H1 (cell line): ENCODE measurements around the gene FAM228B. TPM values are rescaled to one million over a fixed set of nuclear protein-coding genes. Genes with fewer than 3 reads are reported as not detected.

Experiments
- CTCF ChIA-PET: fragments of 300-600 bp; sonication (Branson Sonifier 250); formaldehyde crosslinking; loops from one replicate; lab custom pipeline; 2021; ENCODE audit not compliant: partially characterized antibody; lab: Charles Lee
- POLR2A ChIA-PET: fragments of 300-600 bp; sonication (Branson Sonifier 250); formaldehyde crosslinking; loops from one replicate; lab custom pipeline; 2021; ENCODE audit warnings: inconsistent platforms; ENCODE audit not compliant: partially characterized antibody; lab: Charles Lee
- DNase-seq, 2 experiments: peaks; one replicate each; pipeline versions ENCODE4 v3.0.0 to v3.0.0-alpha.2; 2010 to 2022; ENCODE audit warnings: low spot score in 2 of 2, low read depth in 1 of 2, mixed read lengths in 1 of 2
- FAIRE-seq: peaks from 2 replicates; lab custom pipeline; 2011; peaks lifted over from hg19 to GRCh38; lab: Jason Lieb, UNC
- H2AFZ ChIP-seq: 2 replicates; pipeline ENCODE4 v1.8.1; 2012; ENCODE audit warnings: low read length, inconsistent platforms
- H2AK5ac ChIP-seq: 2 replicates; pipeline ENCODE4 v1.6.1; 2013; ENCODE audit warnings: low read depth, low read length
- H2BK120ac ChIP-seq: replicated peaks from 2 replicates; pipeline ENCODE3; 2013; ENCODE audit warnings: low read depth, low read length, inconsistent platforms
- H2BK12ac ChIP-seq: 2 replicates; pipeline ENCODE4 v1.6.1; 2013; ENCODE audit warnings: low read depth, low read length
- H2BK15ac ChIP-seq: 2 replicates; pipeline ENCODE4 v1.6.1; 2013; ENCODE audit warnings: low read length
- H2BK20ac ChIP-seq: 2 replicates; pipeline ENCODE4 v1.6.1; 2013; ENCODE audit warnings: low read length
- H2BK5ac ChIP-seq: 2 replicates; pipeline ENCODE4 v1.6.1; 2013; ENCODE audit warnings: low read depth, low read length
- H3K14ac ChIP-seq: 2 replicates; pipeline ENCODE4 v1.6.1; 2013; ENCODE audit warnings: inconsistent platforms; ENCODE audit not compliant: insufficient read length
- H3K18ac ChIP-seq: 2 replicates; pipeline ENCODE4 v1.6.1; 2013; ENCODE audit warnings: low read length; ENCODE audit errors: extremely low read depth
- H3K23ac ChIP-seq: 2 replicates; pipeline ENCODE4 v1.6.1; 2013; ENCODE audit warnings: inconsistent platforms; ENCODE audit not compliant: insufficient read length
- H3K23me2 ChIP-seq: 2 replicates; pipeline ENCODE4 v1.6.1; 2013; ENCODE audit warnings: low read depth, low read length
- H3K27ac ChIP-seq: 2 replicates; pipeline ENCODE4 v1.6.1; 2011; ENCODE audit warnings: low read depth, low read length, inconsistent platforms
- H3K27me3 ChIP-seq, 4 experiments: replicated peaks in 1 of 4; 1 replicate in 1 of 4; 2 replicates in 3 of 4; pipeline versions ENCODE4 v1.6.1 to v1.8.1; 2011 to 2013; ENCODE audit warnings: low read length in 3 of 4, mild to moderate bottlenecking in 3 of 4, inconsistent platforms in 2 of 4, mixed read lengths in 2 of 4, moderate library complexity in 1 of 4; ENCODE audit not compliant: control insufficient read depth in 3 of 4, insufficient read depth in 3 of 4; ENCODE audit errors: extremely low read depth in 1 of 4
- H3K36me3 ChIP-seq, 4 experiments: 2 replicates each; pipeline versions ENCODE4 v1.6.1 to v1.8.1; 2011 to 2013; ENCODE audit warnings: mild to moderate bottlenecking in 4 of 4, low read length in 3 of 4, moderate library complexity in 2 of 4, control low read depth in 1 of 4, inconsistent platforms in 1 of 4; ENCODE audit not compliant: insufficient read depth in 4 of 4, control insufficient read depth in 2 of 4
- H3K4ac ChIP-seq: replicated peaks from 2 replicates; pipeline ENCODE3; 2013; ENCODE audit warnings: low read length, low read depth, mixed read lengths, inconsistent platforms; ENCODE audit not compliant: insufficient read length
- H3K4me1 ChIP-seq, 4 experiments: replicated peaks in 1 of 4; 1 replicate in 1 of 4; 2 replicates in 3 of 4; pipeline versions ENCODE4 v1.6.1 to v1.8.1; 2011 to 2013; ENCODE audit warnings: low read length in 3 of 4, inconsistent platforms in 2 of 4, mixed read lengths in 1 of 4; ENCODE audit not compliant: insufficient read depth in 4 of 4, control insufficient read depth in 3 of 4
- H3K4me2 ChIP-seq, 2 experiments: 2 replicates each; pipeline versions ENCODE4 v1.6.1 to v1.8.1; 2011 to 2013; ENCODE audit warnings: low read depth in 2 of 2, low read length in 2 of 2, control low read depth in 1 of 2, inconsistent platforms in 1 of 2, mild to moderate bottlenecking in 1 of 2; ENCODE audit not compliant: insufficient read depth in 1 of 2
- H3K4me3 ChIP-seq, 4 experiments: fragments of 200-600, 300-600 bp in 1 of 4; sonication (generic), shearing (Covaris generic), sonication (Bioruptor Twin) in 1 of 4; 2 replicates each; pipeline versions ENCODE4 v1.5.1 to v1.8.1; 2011 to 2016; ENCODE audit warnings: low read length in 4 of 4, low read depth in 3 of 4, control low read depth in 2 of 4, inconsistent platforms in 2 of 4, mild to moderate bottlenecking in 2 of 4, mixed read lengths in 1 of 4, moderate library complexity in 1 of 4; ENCODE audit not compliant: insufficient read depth in 2 of 4; ENCODE audit errors: extremely low read depth in 1 of 4
- H3K56ac ChIP-seq: replicated peaks from 2 replicates; pipeline ENCODE3; 2013; ENCODE audit warnings: low read depth, mild to moderate bottlenecking, mixed read lengths, low read length, inconsistent platforms; ENCODE audit not compliant: insufficient read length
- H3K79me1 ChIP-seq: 2 replicates; pipeline ENCODE4 v1.6.1; 2013; ENCODE audit warnings: low read depth, low read length, control low read depth
- H3K79me2 ChIP-seq, 2 experiments: 2 replicates each; pipeline versions ENCODE4 v1.6.1 to v1.8.1; 2012 to 2013; ENCODE audit warnings: low read length in 2 of 2, mild to moderate bottlenecking in 2 of 2, inconsistent platforms in 1 of 2; ENCODE audit not compliant: insufficient read depth in 2 of 2, control insufficient read depth in 1 of 2
- H3K9ac ChIP-seq, 4 experiments: replicated peaks in 1 of 4; 1 replicate in 1 of 4; 2 replicates in 3 of 4; pipeline versions ENCODE4 v1.6.1 to v1.8.1; 2011 to 2013; ENCODE audit warnings: low read depth in 3 of 4, low read length in 3 of 4, control low read depth in 2 of 4, mild to moderate bottlenecking in 2 of 4, moderate library complexity in 2 of 4, inconsistent platforms in 1 of 4; ENCODE audit errors: extremely low read depth in 1 of 4
- H3K9me3 ChIP-seq, 2 experiments: 2 replicates each; pipeline versions ENCODE4 v1.6.1 to v1.8.1; 2012 to 2013; ENCODE audit warnings: mild to moderate bottlenecking in 2 of 2, moderate library complexity in 2 of 2, control low read depth in 1 of 2, inconsistent platforms in 1 of 2, low read depth in 1 of 2, low read length in 1 of 2, mixed read lengths in 1 of 2; ENCODE audit not compliant: insufficient read depth in 2 of 2
- H4K20me1 ChIP-seq, 2 experiments: replicated peaks in 1 of 2; 2 replicates each; pipeline versions ENCODE3 to v1.8.1; 2011 to 2013; ENCODE audit warnings: inconsistent platforms in 2 of 2, low read length in 2 of 2, mild to moderate bottlenecking in 1 of 2; ENCODE audit not compliant: insufficient read depth in 2 of 2, control insufficient read depth in 1 of 2
- H4K5ac ChIP-seq: 2 replicates; pipeline ENCODE4 v1.6.1; 2013; ENCODE audit warnings: low read length, low read depth, mixed read lengths, inconsistent platforms; ENCODE audit not compliant: insufficient read length
- H4K8ac ChIP-seq: 2 replicates; pipeline ENCODE4 v1.8.0; 2013; ENCODE audit warnings: mild to moderate bottlenecking, moderate library complexity, low read length, inconsistent platforms; ENCODE audit not compliant: insufficient read depth; ENCODE audit errors: extremely low read depth
- H4K91ac ChIP-seq: replicated peaks from 2 replicates; pipeline ENCODE3; 2013; ENCODE audit warnings: low read length, mixed read lengths, inconsistent platforms; ENCODE audit not compliant: insufficient read length
- ASH2L ChIP-seq: fragments of 200-600, 300-600 bp; sonication (generic); IDR thresholded peaks from one replicate; pipeline ENCODE4 v1.7.1; 2017; ENCODE audit warnings: low read length
- ATF3 ChIP-seq: IDR thresholded peaks from 2 replicates; pipeline ENCODE4 v1.6.1; 2011; ENCODE audit warnings: low read depth, mild to moderate bottlenecking, low read length; ENCODE audit not compliant: insufficient read depth
- BACH1 ChIP-seq: IDR thresholded peaks from 2 replicates; pipeline ENCODE4 v1.6.1; 2012; ENCODE audit warnings: low read length, improper control_type of control experiment
- CBX5 ChIP-seq: fragments of 300-800, 300-1000 bp; sonication (generic); IDR thresholded peaks from 2 replicates; pipeline ENCODE4 v1.7.1; 2016; ENCODE audit warnings: antibody characterized with exemption, low read length, low read depth
- CEBPB ChIP-seq: IDR thresholded peaks from 2 replicates; pipeline ENCODE4 v1.6.1; 2012; ENCODE audit warnings: low read depth, low read length
- CREB1 ChIP-seq: IDR thresholded peaks from 2 replicates; pipeline ENCODE4 v1.6.1; 2012; ENCODE audit warnings: inconsistent platforms
- EP300 ChIP-seq, 2 experiments: IDR thresholded peaks; 1 replicate in 1 of 2; 2 replicates in 1 of 2; pipeline ENCODE4 v1.6.1; 2011 to 2012; ENCODE audit warnings: low read depth in 2 of 2, low read length in 2 of 2, mild to moderate bottlenecking in 2 of 2, borderline replicate concordance in 1 of 2, inconsistent platforms in 1 of 2, moderate library complexity in 1 of 2
- KDM1A ChIP-seq: fragments of 200-600, 300-600 bp; sonication (generic); IDR thresholded peaks from 2 replicates; pipeline ENCODE4 v1.7.1; 2016; ENCODE audit warnings: mild to moderate bottlenecking, low read length, borderline replicate concordance
- POLR2AphosphoS5 ChIP-seq: IDR thresholded peaks from 2 replicates; pipeline ENCODE4 v1.6.1; 2011; ENCODE audit warnings: low read depth, low read length
- RNF2 ChIP-seq: fragments of 200-900, 300-1000 bp; sonication (generic); IDR thresholded peaks from 2 replicates; pipeline ENCODE4 v1.7.1; 2016; ENCODE audit warnings: borderline replicate concordance, low read depth, mild to moderate bottlenecking, antibody characterized with exemption, low read length; ENCODE audit not compliant: poor library complexity, severe bottlenecking; ENCODE audit errors: missing control alignments
- SIX5 ChIP-seq: IDR thresholded peaks from 2 replicates; pipeline ENCODE4 v1.6.1; 2011; ENCODE audit warnings: mild to moderate bottlenecking, low read depth, low read length
- WGBS, 2 experiments: shearing (Covaris generic) in 1 of 2; methylation state at CpG; one replicate each; pipeline versions ENCODE4 v1.1.6 to v1.1.7; 2013 to 2015; ENCODE audit warnings: low lambda C conversion rate in 2 of 2, mixed read lengths in 2 of 2, inconsistent platforms in 1 of 2, low coverage in 1 of 2, missing lambda C conversion rate in 1 of 2; ENCODE audit not compliant: insufficient replicate concordance in 2 of 2, insufficient coverage in 1 of 2, insufficient read length in 1 of 2; ENCODE audit errors: extremely low coverage in 1 of 2, missing lambda C conversion rate in 1 of 2; 5-methylcytosine and 5-hydroxymethylcytosine counted together
- polyA plus RNA-seq, 7 experiments: library from polyadenylated mRNA; depleted of rRNA in 3 of 7; stranded (reverse) in 5 of 7; unstranded in 2 of 7; fragments of >200 nt in 5 of 7; fragments of 200-250 nt in 2 of 7; gene quantifications; 1 replicate in 5 of 7; 2 replicates in 1 of 7; 4 replicates in 1 of 7; pipeline versions ENCODE4 v1.2.1 to v1.2.3, GENCODE V29; 2011 to 2013; ENCODE audit warnings: missing spikeins in 2 of 7, mixed read lengths in 2 of 7
- total RNA-seq: library from RNA; stranded (reverse); fragmentation: NEBNext Ultra II Directional; extraction: Animal tissue kit (Norgen Biotek cat#: 25700); gene quantifications from 2 replicates; pipeline ENCODE4 v1.2.1, GENCODE V29; 2021

The FAM228B gene
- total and polyA plus RNA-seq, 2 of the 8 experiments (the other 6 are each of a cell fraction or from before 2014, with no cell fraction given): 1.4 to 3.2 TPM

- Histone ChIP-seq H2BK15ac (no peak overlapping the region), H4K5ac (no peak overlapping the region), H2BK12ac (no peak overlapping the region), H3K56ac (no peak overlapping the region), H2AK5ac (no peak overlapping the region), H3K79me1 (no peaks in the 10 kb centered on the region), H3K14ac (no peak overlapping the region), H2AFZ (no peak overlapping the region), H3K9ac (no peak overlapping the region), H3K4ac (no peak overlapping the region), H2BK5ac (no peak overlapping the region), H4K91ac (no peak overlapping the region), H4K20me1 (no peaks in the 10 kb centered on the region), H2BK20ac (no peak overlapping the region), H3K4me2 (no peak overlapping the region), H3K23ac (no peak overlapping the region), H3K36me3 (no peaks in the 10 kb centered on the region), H3K27ac (no peak overlapping the region), H3K23me2 (no peaks in the 10 kb centered on the region), H3K4me3 (no peak overlapping the region), H3K4me1 (no peaks in the 10 kb centered on the region), H3K9me3 (no peaks in the 10 kb centered on the region; a peak in 1 of 4 replicates), H3K27me3 (no peaks in the 10 kb centered on the region), H3K79me2 (no peaks in the 10 kb centered on the region), H2BK120ac (no peak overlapping the region), H4K8ac (no peak overlapping the region), H3K18ac (no peak overlapping the region)
- FAIRE-seq (no peak), DNase-seq (no peak)
- 21% methylated on average over 2 of the region's 2 CpGs; no CpG with 5 or more reads in 1 of the 2 experiments for WGBS, 2 experiments
- ChIA-PET POLR2A (interaction anchor here (1.3 kb wide), 1 partner anchor 16 kb away, joined by 3 read pairs; no protein-coding TSS in a partner anchor), CTCF (interaction anchor here (0.7 to 0.9 kb wide), 2 partner anchors 55 to 75 kb away, joined by 3 to 4 read pairs; no protein-coding TSS in a partner anchor)
- TF ChIP-seq CEBPB: no peak
- no peak for TF ChIP-seq ASH2L
- no peak for TF ChIP-seq BACH1
- no peak for TF ChIP-seq EP300 (IDR thresholded peaks at IDR 0.05; ENCODE audit: borderline replicate concordance in 1 of 2, low read depth in 2 of 2, low read length in 2 of 2)
- TF ChIP-seq POLR2AphosphoS5: no peak
- TF ChIP-seq CBX5: no peak
- no peak for TF ChIP-seq SIX5
- no peak for TF ChIP-seq ATF3
- TF ChIP-seq KDM1A: no peak
- TF ChIP-seq RNF2: no peak
- no peak for TF ChIP-seq CREB1
These were observed 17.5 kb upstream of the FAM228B start for GRCh38 chr2:24105816-24106215.
